Measurements from ENCODE around the gene PCDHGA5.

DNA sequence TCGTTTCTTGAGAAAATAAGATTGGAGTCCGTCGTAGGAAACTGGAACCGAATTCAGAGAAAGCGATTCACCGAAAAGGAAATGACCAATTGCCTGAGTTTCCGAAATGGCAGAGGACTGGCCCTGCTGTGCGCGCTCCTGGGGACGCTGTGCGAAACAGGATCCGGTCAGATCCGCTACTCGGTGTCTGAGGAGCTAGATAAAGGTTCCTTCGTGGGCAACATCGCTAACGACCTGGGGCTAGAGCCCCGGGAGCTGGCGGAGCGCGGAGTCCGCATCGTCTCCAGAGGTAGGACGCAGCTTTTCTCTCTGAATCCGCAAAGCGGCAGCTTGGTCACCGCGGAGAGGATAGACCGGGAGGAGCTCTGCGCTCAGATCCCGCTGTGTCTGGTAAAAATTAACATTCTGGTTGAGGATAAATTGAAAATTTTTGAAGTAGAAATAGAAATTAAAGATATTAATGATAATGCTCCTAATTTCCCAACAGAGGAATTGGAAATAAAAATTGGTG lies 20.0 kb upstream of the PCDHGA5 start:
- TF ChIP-seq TARDBP (IDR thresholded peaks at IDR 0.05): no peak
- no peak for TF ChIP-seq SP1 (IDR thresholded peaks at IDR 0.05)
- no peak for TF ChIP-seq FOXM1 (IDR thresholded peaks at IDR 0.05; ENCODE audit: borderline replicate concordance)
- TF ChIP-seq HDGF (IDR thresholded peaks at IDR 0.05; ENCODE audit: borderline replicate concordance): no peak
- no peak for TF ChIP-seq SUZ12 (IDR thresholded peaks at IDR 0.05)
- no peak for TF ChIP-seq ELF4 (IDR thresholded peaks at IDR 0.05)
- TF ChIP-seq FOXK2 (IDR thresholded peaks at IDR 0.05): no peak
- no peak for TF ChIP-seq NFRKB (IDR thresholded peaks at IDR 0.05)
- TF ChIP-seq ARNT (IDR thresholded peaks at IDR 0.05): no peak
- TF ChIP-seq FOXA1 (IDR thresholded peaks at IDR 0.05): no peak
- TF ChIP-seq CTBP1 (IDR thresholded peaks at IDR 0.05; ENCODE audit: borderline replicate concordance): no peak
- no peak for TF ChIP-seq BHLHE40 (IDR thresholded peaks at IDR 0.05; ENCODE audit: borderline replicate concordance)
- TF ChIP-seq, protein P1, sequence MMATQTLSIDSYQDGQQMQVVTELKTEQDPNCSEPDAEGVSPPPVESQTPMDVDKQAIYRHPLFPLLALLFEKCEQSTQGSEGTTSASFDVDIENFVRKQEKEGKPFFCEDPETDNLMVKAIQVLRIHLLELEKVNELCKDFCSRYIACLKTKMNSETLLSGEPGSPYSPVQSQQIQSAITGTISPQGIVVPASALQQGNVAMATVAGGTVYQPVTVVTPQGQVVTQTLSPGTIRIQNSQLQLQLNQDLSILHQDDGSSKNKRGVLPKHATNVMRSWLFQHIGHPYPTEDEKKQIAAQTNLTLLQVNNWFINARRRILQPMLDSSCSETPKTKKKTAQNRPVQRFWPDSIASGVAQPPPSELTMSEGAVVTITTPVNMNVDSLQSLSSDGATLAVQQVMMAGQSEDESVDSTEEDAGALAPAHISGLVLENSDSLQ (IDR thresholded peaks at IDR 0.05): no peak
- no peak for TF ChIP-seq LEF1 (IDR thresholded peaks at IDR 0.05; ENCODE audit: borderline replicate concordance)

Data from HEK293T (cell line).